Measurements from ENCODE around the gene AHNAK2. TPM values are rescaled to one million over a fixed set of nuclear protein-coding genes. Genes with fewer than 3 reads are reported as not detected.
"Not testable (repeated sequence)": the region's sequence is repeated elsewhere in the genome, so short reads cannot be mapped to it uniquely, and the experiment has no call there.

Gene AHNAK2
- polyA plus RNA-seq, 1 donor = 2.2 TPM

DNA sequence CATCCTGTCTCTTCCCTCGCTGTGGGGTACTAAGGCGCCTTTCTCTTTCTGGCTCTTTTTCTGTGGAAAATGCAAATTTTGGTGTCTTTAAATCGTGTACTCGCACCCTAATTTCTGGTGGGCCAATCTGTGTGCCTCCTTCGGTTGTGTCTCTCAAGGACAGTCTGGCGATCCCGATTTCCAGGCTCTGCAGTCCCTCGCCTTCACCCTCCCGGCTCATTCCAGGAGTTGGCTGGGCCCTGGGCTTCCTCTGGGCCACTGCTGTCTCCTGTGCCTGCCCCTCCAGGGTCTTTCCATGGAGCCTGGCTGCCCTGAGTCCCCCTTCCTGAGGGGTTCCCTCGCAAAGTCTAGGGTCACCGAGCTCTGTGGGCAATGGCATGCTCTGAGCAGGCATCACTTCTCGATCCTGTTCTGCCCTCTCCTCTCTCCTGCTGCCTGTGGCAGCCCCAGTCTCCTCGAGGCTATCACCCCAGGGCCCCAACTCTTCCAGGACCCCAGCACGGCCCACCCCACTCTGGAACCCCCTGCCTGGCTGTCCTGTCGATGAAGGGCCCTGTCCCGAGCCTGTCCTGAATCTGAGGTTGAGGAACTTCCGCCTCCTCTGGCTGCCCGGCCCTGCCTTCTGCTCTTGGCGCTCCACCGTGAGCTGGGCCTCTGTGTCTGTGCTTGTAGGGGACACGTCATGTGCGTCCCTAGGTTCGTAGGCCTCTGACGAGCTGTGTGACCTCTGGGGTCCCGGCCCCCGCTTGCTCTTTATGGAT, 24.1 kb downstream of the AHNAK2 start:
- no peak for DNase-seq

DNA sequence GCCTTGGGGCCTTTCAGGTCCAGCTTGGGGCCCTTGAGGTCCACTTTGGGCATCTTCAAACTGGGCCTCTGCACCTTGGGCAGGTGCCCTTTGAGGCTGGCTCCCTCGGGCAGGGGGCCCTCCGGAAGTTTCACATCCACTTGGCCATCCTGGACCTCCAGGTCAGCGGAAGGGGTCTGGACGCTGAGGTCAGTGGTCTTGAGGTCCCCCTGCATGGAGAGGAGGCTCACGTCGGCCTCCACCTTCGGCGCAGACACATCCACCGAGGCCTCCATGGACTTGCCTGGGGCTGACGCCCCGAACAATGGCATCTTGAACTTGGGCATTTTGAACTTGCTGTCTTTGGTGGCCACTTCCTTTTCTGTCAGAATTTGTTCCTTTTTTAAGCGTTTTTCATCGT, 25.1 kb downstream of the AHNAK2 start:
- no peak for DNase-seq

DNA sequence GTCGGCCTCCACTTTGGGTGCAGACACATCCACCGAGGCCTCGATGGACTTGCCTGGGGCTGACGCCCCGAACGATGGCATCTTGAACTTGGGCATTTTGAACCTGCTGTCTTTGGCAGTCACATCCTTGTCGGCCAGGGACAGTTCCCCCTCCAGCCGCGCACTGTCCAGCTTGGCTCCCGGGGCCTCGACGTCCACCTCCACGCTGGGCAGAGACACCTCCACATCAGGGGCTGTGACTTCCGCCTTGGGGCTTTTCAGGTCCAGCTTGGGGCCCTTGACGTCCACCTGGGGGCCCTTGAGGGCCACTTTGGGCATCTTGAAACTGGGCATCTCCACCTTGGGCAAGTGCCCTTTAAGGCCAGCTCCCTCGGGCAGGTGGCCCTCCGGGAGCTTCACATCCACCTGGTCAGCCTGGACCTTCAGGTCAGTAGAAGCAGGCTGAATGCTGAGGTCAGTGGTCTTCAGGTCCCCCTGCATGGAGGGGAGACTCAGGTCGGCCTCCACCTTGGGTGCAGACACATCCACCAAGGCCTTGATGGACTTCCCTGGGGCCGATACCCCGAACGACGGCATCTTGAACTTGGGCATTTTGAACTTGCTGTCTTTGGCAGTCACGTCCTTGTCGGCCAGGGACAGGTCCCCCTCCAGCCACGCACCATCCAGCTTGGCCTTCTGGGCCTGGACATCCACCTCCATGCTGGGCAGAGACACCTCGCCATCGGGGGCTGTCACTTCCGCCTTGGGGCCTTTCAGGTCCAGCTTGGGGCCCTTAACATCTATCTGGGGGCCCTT, 26.1 kb downstream of the AHNAK2 start:
- not testable (repeated sequence) for DNase-seq

DNA sequence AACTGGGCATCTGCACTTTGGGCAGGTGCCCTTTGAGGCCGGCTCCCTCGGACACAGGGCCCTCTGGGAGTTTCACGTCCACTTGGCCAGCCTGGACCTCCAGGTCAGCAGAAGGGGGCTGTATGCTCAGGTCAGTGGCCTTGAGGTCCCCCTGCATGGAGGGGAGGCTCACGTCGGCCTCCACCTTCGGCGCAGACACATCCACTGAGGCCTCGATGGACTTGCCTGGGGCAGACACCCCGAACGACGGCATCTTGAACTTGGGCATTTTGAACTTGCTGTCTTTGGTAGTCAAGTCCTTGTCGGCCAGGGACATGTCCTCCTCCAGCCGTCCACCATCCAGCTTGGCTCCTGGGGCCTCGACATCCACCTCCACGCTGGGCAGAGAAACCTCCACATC, 27.5 kb downstream of the AHNAK2 start:
- DNase-seq = not testable (repeated sequence)

DNA sequence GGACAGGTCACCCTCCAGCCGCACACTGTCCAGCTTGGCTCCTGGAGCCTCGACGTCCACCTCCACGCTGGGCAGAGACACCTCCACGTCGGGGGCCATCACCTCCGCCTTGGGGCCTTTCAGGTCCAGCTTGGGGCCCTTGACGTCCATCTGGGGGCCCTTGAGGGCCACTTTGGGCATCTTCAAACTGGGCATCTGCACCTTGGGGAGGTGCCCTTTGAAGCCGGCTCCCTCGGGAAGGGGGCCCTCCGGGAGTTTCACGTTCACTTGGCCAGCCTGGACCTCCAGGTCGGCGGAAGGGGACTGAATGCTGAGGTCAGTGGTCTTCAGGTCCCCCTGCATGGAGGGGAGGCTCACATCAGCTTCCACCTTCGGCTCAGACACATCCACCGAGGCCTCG, 28.2 kb downstream of the AHNAK2 start:
- DNase-seq = no peak

DNA sequence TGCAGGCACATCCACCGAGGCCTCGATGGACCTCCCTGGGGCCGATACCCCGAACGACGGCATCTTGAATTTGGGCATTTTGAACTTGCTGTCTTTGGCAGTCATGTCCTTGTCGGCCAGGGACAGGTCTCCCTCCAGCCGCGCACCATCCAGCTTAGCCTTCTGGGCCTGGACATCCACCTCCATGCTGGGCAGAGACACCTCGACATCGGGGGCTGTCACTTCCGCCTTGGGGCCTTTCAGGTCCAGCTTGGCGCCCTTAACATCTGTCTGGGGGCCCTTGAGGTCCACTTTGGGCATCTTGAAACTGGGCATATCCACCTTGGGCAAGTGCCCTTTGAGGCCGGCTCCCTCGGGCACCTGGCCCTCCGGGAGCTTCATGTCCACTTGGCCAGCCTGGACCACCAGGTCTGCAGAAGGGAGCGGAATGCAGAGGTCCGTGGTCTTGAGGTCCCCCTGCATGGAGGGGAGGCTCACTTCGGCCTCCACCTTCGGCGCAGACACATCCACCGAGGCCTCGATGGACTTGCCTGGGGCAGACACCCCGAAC, 28.7 kb downstream of the AHNAK2 start:
- not testable (repeated sequence) for DNase-seq

DNA sequence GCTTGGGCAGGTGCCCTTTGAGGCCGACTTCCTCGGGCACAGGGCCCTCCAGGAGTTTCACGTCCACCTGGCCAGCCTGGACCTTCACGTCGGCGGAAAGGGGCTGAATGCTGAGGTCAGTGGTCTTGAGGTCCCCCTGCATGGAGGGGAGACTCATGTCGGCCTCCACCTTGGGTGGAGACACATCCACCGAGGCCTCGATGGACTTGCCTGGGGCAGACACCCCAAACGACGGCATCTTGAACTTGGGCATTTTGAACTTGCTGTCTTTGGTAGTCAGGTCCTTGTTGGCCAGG, 29.5 kb downstream of the AHNAK2 start:
- DNase-seq = no peak

DNA sequence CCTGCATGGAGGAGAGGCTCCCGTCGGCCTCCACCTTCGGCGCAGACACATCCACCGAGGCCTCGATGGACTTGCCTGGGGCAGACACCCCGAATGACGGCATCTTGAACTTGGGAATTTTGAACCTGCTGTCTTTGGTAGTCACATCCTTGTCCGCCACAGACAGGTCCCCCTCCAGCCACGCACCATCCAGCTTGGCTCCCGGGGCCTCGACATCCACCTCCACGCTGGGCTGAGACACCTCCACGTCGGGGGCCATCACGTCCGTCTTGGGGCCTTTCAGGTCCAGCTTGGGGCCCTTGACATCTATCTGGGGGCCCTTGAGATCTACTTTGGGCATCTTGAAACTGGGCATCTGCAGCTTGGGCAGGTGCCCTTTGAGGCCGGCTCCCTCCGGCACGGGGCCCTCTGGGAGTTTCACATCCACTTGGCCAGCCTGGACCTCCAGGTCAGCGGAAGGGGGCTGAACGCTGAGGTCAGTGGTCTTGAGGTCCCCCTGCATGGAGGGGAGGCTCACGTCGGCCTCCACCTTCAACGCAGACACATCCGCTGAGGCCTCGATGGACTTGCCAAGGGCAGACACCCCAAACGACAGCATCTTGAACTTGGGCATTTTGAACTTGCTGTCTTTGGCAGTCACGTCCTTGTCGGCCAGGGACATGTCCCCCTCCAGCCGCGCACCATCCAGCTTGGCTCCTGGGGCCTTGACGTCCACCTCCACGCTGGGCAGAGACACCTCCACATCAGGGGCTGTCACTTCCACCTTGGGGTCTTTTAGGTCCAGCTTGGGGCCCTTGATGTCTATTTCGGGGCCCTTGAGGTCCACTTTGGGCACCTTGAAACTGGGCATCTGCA, 30.1 kb downstream of the AHNAK2 start:
- DNase-seq = not testable (repeated sequence)

DNA sequence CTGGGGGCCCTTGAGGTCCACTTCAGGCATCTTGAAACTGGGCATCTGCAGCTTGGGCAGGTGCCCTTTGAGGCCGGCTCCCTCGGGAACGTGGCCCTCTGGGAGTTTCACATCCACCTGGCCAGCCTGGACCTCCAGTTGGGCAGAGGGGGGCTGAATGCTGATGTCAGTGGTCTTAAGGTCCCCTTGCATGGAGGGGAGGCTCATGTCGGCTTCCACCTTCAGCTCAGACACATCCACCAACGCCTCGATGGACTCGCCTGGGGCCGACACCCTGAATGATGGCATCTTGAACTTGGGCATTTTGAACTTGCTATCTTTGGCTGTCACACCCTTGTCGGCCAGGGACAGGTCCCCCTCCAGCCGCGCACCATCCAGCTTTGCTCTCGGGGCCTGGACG, 31.0 kb downstream of the AHNAK2 start:
- DNase-seq = not testable (repeated sequence)

DNA sequence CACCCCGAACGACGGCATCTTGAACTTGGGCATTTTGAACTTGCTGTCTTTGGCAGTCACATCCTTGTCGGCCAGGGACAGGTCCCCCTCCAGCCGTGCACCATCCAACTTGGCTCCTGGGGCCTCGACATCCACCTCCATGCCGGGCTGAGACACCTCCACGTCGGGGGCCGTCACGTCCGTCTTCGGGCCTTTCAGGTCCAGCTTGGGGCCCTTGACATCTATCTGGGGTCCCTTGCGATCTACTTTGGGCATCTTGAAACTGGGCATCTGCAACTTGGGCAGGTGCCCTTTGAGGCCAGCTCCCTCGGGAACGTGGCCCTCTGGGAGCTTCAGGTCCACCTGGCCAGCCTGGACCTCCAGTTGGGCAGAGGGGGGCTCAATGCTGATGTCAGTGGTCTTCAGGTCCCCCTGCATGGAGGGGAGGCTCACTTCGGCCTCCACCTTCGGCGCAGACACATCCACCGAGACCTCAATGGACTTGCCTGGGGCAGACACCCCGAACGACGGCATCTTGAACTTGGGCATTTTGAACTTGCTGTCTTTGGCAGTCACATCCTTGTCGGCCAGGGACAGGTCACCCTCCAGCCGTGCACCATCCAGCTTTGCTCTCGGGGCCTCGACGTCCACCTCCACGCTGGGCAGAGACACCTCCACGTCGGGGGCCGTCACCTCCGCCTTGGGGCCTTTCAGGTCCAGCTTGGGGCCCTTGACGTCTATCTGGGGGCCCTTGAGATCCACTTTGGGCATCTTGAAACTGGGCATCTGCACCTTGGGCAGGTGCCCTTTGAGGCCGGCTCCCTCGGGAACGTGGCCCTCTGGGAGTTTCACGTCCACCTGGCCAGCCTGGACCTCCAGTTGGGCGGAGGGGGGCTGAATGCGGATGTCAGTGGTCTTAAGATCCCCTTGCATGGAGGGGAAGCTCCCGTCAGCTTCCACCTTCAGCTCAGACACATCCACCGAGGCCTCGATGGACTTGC, 31.9 kb downstream of the AHNAK2 start:
- not testable (repeated sequence) for DNase-seq

DNA sequence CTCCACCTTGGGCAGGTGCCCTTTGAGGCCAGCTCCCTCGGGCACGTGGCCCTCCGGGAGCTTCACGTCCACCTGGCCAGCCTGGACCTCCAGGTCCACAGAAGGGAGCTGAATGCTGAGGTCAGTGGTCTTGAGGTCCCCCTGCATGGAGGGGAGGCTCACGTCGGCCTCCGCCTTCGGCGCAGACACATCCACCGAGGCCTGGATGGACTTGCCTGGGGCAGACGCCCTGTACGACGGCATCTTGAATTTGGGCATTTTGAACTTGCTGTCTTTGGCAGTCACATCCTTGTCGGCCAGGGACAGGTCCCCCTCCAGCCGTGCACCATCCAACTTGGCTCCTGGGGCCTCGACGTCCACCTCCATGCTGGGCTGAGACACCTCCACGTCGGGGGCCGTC, 32.9 kb downstream of the AHNAK2 start:
- not testable (repeated sequence) for DNase-seq

DNA sequence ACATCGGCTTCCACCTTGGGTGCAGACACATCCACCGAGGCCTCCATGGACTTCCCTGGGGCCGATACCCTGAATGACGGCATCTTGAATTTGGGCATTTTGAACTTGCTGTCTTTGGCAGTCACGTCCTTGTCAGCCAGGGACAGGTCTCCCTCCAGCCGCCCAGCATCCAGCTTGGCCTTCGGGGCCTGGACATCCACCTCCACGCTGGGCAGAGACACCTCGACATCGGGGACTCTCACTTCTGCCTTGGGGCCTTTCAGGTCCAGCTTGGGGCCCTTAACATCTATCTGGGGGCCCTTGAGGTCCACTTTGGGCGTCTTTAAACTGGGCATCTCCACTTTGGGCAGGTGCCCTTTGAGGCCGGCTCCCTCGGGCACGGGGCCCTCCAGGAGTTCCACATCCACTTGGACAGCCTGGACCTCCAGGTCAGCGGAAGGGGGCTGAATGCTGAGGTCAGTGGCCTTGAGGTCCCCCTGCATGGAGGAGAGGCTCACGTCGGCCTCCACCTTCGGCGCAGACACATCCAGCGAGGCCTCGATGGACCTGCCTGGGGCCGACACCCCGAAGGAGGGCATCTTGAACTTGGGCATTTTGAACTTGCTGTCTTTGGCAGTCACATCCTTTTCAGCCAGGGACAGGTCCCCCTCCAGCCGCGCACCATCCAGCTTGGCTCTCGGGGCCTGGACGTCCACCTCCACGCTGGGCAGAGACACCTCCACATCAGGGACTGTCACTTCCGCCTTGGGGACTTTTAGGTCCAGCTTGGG, 33.6 kb downstream of the AHNAK2 start:
- DNase-seq = not testable (repeated sequence)

DNA sequence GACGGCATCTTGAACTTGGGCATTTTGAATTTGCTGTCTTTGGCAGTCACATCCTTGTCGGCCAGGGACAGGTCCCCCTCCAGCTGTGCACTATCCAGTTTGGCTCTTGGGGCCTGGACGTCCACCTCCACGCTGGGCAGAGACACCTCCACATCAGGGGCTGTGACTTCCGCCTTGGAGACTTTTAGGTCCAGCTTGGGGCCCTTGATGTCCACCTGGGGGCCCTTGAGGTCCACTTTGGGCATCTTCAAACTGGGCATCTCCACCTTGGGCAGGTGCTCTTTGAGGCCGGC, 34.2 kb downstream of the AHNAK2 start:
- DNase-seq = not testable (repeated sequence)

DNA sequence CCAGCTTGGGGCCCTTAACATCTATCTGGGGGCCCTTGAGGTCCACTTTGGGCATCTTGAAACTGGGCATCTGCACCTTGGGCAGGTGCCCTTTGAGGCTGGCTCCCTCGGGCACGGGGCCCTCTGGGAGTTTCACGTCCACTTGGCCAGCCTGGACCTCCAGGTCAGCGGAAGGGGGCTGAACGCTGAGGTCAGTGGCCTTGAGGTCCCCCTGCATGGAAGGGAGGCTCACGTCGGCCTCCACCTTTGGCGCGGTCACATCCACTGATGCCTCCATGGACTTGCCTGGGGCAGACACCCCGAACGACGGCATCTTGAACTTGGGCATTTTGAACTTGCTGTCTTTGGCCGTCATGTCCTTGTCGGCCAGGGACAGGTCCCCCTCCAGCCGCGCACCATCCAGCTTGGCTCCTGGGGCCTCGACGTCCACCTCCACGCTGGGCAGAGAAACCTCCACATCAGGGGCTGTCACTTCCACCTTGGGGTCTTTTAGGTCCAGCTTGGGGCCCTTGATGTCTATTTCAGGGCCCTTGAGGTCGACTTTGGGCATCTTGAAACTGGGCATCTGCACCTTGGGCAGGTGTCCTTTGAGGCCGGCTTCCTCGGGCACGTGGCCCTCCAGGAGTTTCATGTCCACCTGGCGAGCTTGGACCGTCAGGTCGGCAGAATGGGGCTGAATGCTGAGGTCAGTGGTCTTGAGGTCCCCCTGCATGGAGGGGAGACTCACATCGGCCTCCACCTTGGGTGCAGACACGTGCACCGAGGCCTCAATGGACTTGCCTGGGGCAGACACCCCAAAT, 34.8 kb downstream of the AHNAK2 start:
- DNase-seq = not testable (repeated sequence)

DNA sequence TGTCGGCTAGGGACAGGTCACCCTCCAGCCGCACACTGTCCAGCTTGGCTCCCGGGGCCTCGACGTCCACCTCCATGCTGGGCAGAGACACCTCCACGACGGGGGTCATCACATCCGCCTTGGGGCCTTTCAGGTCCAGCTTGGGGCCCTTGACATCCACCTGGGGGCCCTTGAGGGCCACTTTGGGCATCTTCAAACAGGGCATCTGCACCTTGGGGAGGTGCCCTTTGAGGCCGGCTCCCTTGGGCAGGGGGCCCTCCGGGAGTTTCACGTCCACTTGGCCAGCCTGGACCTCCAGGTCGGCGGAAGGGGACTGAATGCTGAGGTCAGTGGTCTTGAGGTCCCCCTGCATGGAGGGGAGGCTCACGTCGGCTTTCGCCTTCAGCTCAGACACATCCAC, 35.6 kb downstream of the AHNAK2 start:
- no peak for DNase-seq

DNA sequence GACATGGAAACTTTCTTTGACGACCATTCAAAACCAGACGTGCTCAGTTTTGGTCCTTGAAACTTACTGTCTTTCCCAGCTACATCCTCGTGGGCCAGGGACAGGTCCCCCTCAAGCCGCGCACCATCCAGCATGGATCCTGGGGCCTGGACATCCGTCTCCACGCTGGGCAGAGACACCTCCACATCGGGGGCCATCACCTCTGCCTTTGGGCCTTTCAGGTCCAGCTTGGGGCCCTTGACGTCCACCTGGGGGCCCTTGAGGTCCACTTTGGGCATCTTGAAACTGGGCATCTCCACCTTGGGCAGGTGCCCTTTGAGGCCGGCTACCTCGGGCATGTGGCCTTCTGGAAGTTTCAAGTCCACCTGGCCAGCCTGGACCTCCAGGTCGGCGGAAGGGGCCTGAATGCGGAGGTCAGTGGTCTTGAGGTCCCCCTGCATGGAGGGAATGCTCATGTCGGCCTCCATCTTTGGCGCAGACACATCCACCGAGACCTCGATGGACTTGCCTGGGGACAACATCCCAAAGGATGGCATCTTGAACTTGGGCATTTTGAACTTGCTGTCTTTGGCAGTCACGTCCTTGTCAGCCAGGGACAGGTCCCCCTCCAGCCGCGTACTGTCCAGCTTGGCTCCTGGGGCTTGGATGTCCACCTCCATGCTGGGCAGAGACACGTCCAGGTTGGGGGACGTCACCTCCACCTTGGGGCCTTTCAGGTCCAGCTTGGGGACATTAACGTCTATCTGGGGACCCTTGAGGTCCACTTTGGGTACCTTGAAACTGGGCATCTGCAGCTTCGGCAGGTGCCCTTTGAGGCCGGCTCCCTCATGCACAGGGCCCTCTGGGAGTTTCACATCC, 36.4 kb downstream of the AHNAK2 start:
- no peak for DNase-seq

DNA sequence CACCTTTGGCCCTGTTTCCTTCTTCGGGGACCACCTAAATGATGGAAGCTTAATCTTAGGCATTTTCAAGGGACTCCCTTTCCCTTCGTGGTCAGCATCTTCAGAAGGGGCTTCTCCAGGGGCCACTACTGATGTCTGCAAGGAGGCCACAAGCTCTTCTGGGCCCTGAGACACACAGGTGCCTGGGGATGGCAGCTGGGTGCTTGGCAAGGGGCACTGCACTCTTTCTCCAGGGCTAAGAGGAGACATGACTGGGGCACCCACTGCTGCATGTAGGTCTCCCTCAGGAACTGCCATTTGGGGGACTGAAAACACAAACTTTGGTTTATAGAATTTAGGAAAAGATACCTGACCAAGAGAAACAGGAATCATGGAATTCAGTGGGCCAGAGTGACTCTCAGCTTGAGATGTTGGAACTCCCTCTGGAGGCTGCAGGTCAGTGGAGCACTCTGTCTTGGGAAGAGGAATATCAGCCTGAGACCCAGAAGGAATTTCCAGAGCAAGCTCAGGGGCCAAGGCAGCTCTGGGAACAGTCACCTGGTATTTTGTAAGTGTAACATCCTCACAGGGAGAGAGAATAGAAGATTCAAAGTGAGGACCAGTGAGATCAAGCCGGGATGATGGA, 37.5 kb downstream of the AHNAK2 start:
- DNase-seq = no peak

All from left kidney (tissue), 2 donors.